Spleen (tissue), 7 donors: ENCODE results near the gene KHDRBS1.

ENCODE experiments used
- CTCF ChIP-seq, 11 experiments: fragments of 200-600 bp in 7 of 11; fragments of 450-650 bp in 4 of 11; sonication (generic) in 4 of 11; IDR thresholded peaks in 8 of 11; conservative IDR thresholded peaks in 3 of 11; 1 replicate in 7 of 11; 2 replicates in 4 of 11; pipeline versions ENCODE4 v1.4.0 to v1.8.0; 2016 to 2021; ENCODE audit warnings: antibody characterized with exemption in 11 of 11, inconsistent platforms in 4 of 11, mild to moderate bottlenecking in 1 of 11
- POLR2A ChIP-seq, 3 donors: fragments of 450-650 bp; IDR thresholded peaks; one replicate each; pipeline ENCODE4 v1.5.1; 2017; ENCODE audit warnings: antibody characterized with exemption in 3 of 3, mild to moderate bottlenecking in 1 of 3
- POLR2AphosphoS5 ChIP-seq, 3 donors: sonication (generic); formaldehyde crosslinking; IDR thresholded peaks; one replicate each; pipeline ENCODE4 v1.5.1; 2017; ENCODE audit warnings: antibody characterized with exemption in 3 of 3
- donor health status: DM: no; HTN: no; CAD: no; lungs with moderate emphysema.
- donor health status: DM: no; HTN: no; CAD: no.
- donor health status: DM: no; HTN: no; CAD: no.

- TF ChIP-seq POLR2AphosphoS5 (IDR thresholded peaks at IDR 0.05): no peak
- TF ChIP-seq CTCF (IDR thresholded peaks at IDR 0.05 in 8 of 11, conservative IDR thresholded peaks at IDR 0.05 in 3 of 11): peak in 2 of 11 experiments; percentile 13 to 25
- TF ChIP-seq POLR2A (IDR thresholded peaks at IDR 0.05): no peak
Observed at GRCh38 chr1:32073299-32074229, 59.9 kb downstream of the KHDRBS1 start.
